GM12892 (cell line): ENCODE data around the gene C3orf18.

Experiments
- POLR2A ChIP-seq: IDR thresholded peaks from 2 replicates; pipeline ENCODE4 v1.6.1; 2011; ENCODE audit warnings: low read depth, low read length, control low read depth
- POLR2AphosphoS5 ChIP-seq: IDR thresholded peaks from 2 replicates; pipeline ENCODE4 v1.6.1; 2011; ENCODE audit warnings: low read depth, low read length, control low read depth
- TAF1 ChIP-seq: IDR thresholded peaks from 2 replicates; pipeline ENCODE4 v1.6.1; 2011; ENCODE audit warnings: low read depth, mild to moderate bottlenecking, control low read depth, low read length, borderline replicate concordance

DNA sequence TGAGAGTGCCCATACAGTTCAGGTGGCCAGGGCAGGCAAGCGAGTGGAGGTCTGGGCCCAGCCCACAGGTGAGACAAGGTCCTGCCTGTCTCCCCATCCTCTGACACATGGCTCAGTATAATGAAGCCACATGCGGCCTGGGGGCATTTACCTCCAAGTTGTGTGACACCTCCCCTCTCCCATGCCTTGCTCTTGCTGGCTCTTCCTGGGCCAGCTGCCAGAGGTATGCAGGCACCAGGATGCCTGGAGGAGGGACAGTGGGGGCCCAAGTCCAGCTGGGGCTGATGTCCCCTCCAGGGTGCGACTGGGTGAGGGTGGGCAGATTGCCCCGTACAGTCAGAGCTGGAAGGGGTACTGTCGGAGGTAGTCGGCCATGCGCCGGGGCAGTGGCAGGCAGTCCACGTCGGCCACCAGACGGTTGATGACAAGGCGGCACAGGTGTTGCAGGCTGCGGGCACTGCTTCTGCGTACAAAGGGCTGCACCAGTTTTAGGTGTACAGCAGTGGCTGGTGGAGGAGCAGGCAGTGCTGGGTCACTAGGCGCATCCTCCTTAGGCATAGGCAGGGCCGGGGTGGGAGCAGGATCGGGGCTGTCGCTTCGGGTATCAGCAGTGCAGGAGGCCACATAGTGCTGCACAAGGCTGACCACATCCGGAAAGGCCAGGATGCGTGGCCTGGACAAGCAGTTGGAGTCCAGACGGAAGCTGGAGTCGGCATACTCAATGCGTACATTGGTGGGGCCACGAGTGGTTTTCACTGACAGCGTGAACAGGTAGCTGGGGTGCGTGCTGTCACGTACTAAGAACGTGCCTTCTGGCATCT lies 39.9 kb upstream of the C3orf18 start:
- TF ChIP-seq POLR2A = no peak
- no peak for TF ChIP-seq POLR2AphosphoS5
- no peak for TF ChIP-seq TAF1
